ENCODE measurements around the gene MORN5. TPM values are rescaled to one million over a fixed set of nuclear protein-coding genes. Genes with fewer than 3 reads are reported as not detected.

The MORN5 gene
- total and polyA plus RNA-seq, 8 donors: 3.3 to 80.4 (median 13.6) TPM; not detected in 5

DNA sequence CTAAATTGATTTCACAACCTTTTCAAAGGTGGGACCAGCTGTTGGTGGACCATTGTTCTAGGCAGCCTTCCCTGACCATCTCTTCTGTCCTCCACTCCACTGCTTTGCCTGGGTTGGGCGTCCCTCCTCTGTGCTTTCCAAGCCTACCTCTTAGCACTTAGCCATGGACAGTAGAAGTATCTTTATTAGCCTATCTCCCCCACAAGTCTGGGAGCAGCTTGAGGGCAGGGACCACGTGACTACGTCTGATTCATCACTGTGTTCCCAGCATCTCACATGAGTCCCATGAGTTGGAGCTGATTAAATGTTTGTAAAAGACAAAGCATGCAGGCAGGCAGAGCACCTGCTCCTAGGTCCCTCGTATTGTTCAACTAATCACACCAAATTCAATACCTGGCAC lies 20.9 kb downstream of the MORN5 start:
- 29 to 57% (median 33%) methylated on average over 4 of the region's 4 CpGs for WGBS, 5 donors
- no peak overlapping the region for H3K27ac ChIP-seq
- no peaks in the 10 kb centered on the region for H3K36me3 ChIP-seq
- H3K9me3 ChIP-seq: no peaks in the 10 kb centered on the region
- no peaks in the 10 kb centered on the region for H3K4me1 ChIP-seq
- intact Hi-C loops (cut with DNase I; ENCODE audit: low total_unique reads): no loop called here
- H3K27me3 ChIP-seq: peaks cover 0 to 10% (median 0%) of the 10 kb centered on the region in 3 donors
- TF ChIP-seq EP300 (IDR thresholded peaks at IDR 0.05) (no peak), POLR2AphosphoS5 (IDR thresholded peaks at IDR 0.05) (no peak), POLR2A (IDR thresholded peaks at IDR 0.05) (no peak)
- TF ChIP-seq, protein P1, sequence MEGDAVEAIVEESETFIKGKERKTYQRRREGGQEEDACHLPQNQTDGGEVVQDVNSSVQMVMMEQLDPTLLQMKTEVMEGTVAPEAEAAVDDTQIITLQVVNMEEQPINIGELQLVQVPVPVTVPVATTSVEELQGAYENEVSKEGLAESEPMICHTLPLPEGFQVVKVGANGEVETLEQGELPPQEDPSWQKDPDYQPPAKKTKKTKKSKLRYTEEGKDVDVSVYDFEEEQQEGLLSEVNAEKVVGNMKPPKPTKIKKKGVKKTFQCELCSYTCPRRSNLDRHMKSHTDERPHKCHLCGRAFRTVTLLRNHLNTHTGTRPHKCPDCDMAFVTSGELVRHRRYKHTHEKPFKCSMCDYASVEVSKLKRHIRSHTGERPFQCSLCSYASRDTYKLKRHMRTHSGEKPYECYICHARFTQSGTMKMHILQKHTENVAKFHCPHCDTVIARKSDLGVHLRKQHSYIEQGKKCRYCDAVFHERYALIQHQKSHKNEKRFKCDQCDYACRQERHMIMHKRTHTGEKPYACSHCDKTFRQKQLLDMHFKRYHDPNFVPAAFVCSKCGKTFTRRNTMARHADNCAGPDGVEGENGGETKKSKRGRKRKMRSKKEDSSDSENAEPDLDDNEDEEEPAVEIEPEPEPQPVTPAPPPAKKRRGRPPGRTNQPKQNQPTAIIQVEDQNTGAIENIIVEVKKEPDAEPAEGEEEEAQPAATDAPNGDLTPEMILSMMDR (IDR thresholded peaks at IDR 0.05): no peak
- no peak for DNase-seq
- H3K4me3 ChIP-seq: no peak overlapping the region

DNA sequence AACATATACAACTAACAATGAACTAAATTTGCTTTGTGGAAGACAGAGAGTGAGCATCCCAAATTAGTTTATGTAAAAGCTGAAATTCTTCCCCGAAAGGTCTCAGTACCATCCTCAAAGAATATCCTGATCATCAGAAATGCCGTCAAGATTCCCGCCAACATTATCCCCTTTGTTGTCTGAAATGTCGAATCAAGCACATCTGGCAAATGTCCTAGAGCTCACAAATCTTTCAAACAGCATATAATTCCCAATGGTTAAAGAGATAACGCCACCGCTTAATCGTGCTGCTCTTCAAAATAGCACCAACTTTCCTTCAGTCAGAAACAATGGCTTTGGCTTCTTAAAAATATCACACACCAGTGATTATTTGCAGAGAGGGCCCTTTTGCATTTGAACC lies 23.8 kb downstream of the MORN5 start:
- no peak for DNase-seq
- Histone ChIP-seq H3K9me3 (no peaks in the 10 kb centered on the region), H3K4me1 (no peaks in the 10 kb centered on the region), H3K27ac (no peak overlapping the region), H3K4me3 (no peak overlapping the region), H3K27me3 (peaks cover 0 to 10% (median 0%) of the 10 kb centered on the region in 3 donors), H3K36me3 (no peaks in the 10 kb centered on the region)
- TF ChIP-seq POLR2AphosphoS5 (IDR thresholded peaks at IDR 0.05): no peak
- TF ChIP-seq POLR2A (IDR thresholded peaks at IDR 0.05): no peak
- TF ChIP-seq, protein P1 (IDR thresholded peaks at IDR 0.05): no peak
- TF ChIP-seq EP300 (IDR thresholded peaks at IDR 0.05): no peak
- WGBS, 5 donors: 67 to 84% (median 75%) methylated on average over 7 of the region's 7 CpGs
- intact Hi-C loops (cut with DNase I; ENCODE audit: low total_unique reads): no loop called here

DNA sequence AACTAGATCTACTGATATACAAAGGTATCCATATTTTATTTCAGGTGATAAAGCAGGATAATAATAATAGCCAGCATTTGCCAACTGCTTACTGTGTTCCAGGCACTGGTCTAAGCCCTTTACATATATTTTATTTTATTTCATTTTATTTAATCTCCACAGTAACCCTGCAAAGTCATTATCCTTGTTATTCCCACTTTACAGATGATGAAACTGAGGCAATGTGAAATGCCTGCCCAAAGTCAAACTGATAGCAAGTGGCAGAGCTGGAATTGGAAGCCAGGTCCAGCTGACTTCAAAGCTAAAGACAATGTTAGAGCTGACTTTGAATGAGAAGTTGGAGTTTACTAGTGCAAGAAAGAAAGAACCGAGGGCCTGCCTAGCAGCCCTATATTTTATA lies 24.8 kb downstream of the MORN5 start:
- H3K36me3 ChIP-seq: no peaks in the 10 kb centered on the region
- no peak for DNase-seq
- 81 to 89% (median 82%) methylated on average over 1 of the region's 1 CpG for WGBS, 5 donors
- no peaks in the 10 kb centered on the region for H3K4me1 ChIP-seq
- peaks cover 0 to 10% (median 0%) of the 10 kb centered on the region in 3 donors for H3K27me3 ChIP-seq
- intact Hi-C loops (cut with DNase I; ENCODE audit: low total_unique reads): no loop called here
- no peak overlapping the region for H3K27ac ChIP-seq
- no peaks in the 10 kb centered on the region for H3K9me3 ChIP-seq
- no peak overlapping the region for H3K4me3 ChIP-seq
- TF ChIP-seq EP300 (IDR thresholded peaks at IDR 0.05): no peak
- no peak for TF ChIP-seq POLR2AphosphoS5 (IDR thresholded peaks at IDR 0.05)
- TF ChIP-seq POLR2A (IDR thresholded peaks at IDR 0.05): no peak
- TF ChIP-seq, protein P1 (IDR thresholded peaks at IDR 0.05): no peak

DNA sequence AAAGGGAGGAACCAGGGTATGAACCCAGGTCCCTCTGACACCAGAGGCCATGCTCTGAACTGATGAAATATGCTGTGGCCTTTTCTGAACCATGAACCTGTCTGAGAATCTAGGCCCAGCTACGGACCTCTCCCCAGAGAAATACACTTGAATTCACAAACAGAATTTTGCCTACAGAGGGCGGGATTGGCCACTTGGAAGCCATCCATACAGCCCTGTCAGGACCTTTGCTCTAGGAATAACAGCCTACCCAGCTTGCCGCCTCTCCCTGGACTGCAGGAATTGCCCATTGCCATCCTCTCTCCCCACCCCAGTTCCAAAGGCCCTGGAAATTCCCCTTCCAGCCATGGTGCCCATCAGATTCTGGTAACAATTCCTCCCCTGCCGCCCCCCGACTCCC lies 26.6 kb downstream of the MORN5 start:
- peak in 1 of 2 donors; percentile 33 for DNase-seq
- Histone ChIP-seq H3K9me3 (no peaks in the 10 kb centered on the region), H3K27ac (no peak overlapping the region), H3K36me3 (no peaks in the 10 kb centered on the region), H3K27me3 (peaks cover 0 to 10% (median 0%) of the 10 kb centered on the region in 3 donors), H3K4me1 (peaks cover 0 to 10% (median 0%) of the 10 kb centered on the region in 4 donors), H3K4me3 (no peak overlapping the region)
- intact Hi-C loops (cut with DNase I; ENCODE audit: low total_unique reads): no loop called here
- 60 to 80% (median 68%) methylated on average over 5 of the region's 5 CpGs for WGBS, 5 donors
- TF ChIP-seq POLR2AphosphoS5 (IDR thresholded peaks at IDR 0.05) (no peak), POLR2A (IDR thresholded peaks at IDR 0.05) (no peak), EP300 (IDR thresholded peaks at IDR 0.05) (no peak)
- TF ChIP-seq, protein P1 (IDR thresholded peaks at IDR 0.05): no peak

Data from stomach (tissue), 9 donors.